ENCODE data around the gene ESAM.

The ESAM gene, protein sequence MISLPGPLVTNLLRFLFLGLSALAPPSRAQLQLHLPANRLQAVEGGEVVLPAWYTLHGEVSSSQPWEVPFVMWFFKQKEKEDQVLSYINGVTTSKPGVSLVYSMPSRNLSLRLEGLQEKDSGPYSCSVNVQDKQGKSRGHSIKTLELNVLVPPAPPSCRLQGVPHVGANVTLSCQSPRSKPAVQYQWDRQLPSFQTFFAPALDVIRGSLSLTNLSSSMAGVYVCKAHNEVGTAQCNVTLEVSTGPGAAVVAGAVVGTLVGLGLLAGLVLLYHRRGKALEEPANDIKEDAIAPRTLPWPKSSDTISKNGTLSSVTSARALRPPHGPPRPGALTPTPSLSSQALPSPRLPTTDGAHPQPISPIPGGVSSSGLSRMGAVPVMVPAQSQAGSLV

GRCh38 chr11:124762105-124762623 is at the start of gene ESAM:
TSS of gene ESAM (minus strand) at chr11:124762290. CDS start at chr11:124762154, 136 bp downstream.
- peak; percentile 74 for DNase-seq (ENCODE audit: low spot score)

DNA sequence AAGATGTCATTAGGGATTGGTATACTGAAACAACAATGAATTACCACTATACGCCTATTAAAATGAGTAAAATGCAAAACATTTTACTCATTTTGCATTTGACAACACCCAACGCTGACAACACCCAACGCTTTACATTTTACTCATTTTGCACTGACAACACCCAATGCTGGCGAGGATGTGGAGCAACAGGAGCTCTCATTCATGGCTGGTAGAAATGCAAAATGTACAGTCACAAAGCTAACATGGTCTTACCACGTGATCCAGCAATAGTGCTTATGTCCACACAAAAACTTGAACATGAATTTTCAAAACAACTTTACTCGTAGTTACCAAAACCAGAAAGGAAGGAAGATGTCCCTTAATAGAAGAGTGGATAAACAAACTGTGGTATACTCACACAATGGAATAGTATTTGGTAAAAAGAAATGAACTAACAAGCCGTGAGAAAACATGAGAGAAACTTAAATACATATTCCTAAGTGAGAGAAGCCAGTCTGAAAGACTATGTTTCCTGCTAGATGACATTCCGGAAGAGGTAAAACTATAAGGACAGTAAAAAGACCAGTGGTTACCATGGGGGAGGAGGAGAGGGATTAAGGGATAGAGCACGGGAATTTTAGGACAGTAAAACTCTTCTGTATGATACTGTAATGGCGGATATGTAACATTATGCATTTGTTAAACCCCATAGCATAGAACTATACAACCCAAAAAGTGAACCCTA is 49.5 kb upstream of the ESAM start:
- no peak for DNase-seq (ENCODE audit: low spot score)

- DNase-seq (ENCODE audit: low spot score) = no peak
Measured at GRCh38 chr11:124807660-124808270, 45.7 kb upstream of the ESAM start.

DNA sequence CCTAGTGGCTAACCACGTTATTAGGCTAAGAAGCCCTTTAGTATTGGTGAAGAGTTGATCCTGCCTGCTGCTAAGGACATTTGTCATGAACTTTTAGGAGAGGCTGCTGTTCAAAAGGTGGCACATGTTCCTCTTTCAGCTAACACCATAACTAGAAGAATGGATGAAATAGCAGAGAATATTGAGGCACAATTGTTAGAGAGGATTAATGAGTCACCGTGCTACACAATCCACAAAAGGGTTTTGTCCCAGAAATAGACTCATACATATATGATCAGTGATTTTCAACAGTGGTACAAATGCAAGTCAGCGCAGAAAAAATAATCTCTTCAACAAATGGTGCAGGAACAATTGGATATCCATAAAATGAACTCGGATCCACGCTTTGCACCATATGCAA is 45.1 kb upstream of the ESAM start:
- DNase-seq (ENCODE audit: low spot score) = no peak

- DNase-seq (ENCODE audit: low spot score) = no peak
Measured at GRCh38 chr11:124804884-124805283, 42.8 kb upstream of the ESAM start.

DNA sequence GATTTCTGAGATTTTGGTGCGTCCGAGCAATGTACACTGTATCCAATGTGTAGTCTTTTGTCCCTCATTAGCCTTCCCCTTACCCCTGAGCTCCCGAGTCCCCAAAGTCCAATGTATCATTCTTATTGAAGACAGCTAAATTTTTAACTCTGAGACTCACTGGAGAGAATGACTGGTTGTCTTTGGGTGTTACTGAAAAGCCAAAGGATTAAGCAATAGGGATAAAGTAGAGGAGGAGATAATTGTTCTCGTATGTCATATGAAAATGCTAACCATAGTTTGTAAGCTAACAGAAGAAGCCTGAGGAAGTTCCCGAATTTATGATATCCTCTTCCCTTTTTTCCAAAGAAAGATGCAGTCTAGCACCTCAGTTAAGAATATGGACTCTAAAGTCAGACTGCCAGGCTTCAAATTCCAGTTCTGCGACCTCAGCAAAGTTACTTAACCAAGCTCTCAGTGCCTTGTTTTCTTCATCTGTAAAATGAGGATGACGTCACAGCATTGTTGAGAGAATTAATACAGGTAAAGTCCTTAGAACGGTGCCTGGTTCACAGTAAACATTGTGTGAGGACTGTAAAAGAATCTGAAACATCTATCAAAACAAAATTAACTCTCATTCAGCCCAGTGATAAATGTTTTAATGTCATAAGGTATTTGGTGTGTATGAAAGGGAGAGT is 39.7 kb upstream of the ESAM start:
- DNase-seq (ENCODE audit: low spot score) = no peak

- DNase-seq (ENCODE audit: low spot score) = no peak
Measured at GRCh38 chr11:124801014-124801413, 38.9 kb upstream of the ESAM start.

DNA sequence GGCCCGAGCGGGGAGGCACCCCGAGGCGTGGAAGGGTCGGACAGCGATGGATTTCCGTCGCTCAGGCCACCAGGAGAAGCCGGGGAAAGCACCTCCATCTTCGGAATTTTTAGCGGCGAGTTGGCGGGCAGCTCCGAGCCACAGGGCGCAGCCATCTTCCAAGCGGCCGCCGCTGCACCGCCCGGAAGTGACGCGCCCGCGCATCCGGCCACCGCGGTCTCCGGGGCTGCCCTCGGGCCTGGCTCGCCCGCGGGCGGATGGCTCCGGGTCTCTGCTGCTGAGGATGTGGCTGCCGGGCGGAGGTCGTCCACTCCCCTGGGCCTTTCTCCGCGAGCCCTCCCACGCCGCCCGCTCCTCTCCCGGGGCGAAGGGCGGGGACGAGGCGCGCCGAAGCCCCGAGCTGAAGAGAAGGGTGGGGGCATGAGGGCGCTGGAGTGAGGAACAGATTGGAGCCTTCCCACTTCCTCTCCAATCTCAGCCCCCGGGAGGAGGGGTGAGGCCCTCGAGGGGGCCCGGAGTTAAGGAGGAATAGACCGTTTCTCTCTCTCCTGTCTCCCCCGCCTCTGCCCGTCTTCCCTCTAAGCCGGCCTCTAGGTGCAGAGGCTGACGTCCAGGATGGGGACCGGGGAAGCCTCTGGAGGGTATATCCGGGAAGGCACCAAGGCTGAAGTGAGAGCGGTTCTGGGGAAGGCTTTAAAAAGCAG is 38.3 kb upstream of the ESAM start, which contains the start of gene MSANTD2:
Gene MSANTD2 (minus strand): TSS at position 181 of the 704 bp plus-strand sequence. CDS start 26 bp downstream, at position 155.
- peak; percentile 80 for DNase-seq (ENCODE audit: low spot score)

- DNase-seq (ENCODE audit: low spot score) = peak; percentile 12
Measured at GRCh38 chr11:124799348-124800225, 37.5 kb upstream of the ESAM start.

- peak; percentile 27 for DNase-seq (ENCODE audit: low spot score)
Measured at GRCh38 chr11:124798991-124799347, 36.9 kb upstream of the ESAM start.

GRCh38 chr11:124796312-124796711 is 34.2 kb upstream of the ESAM start:
- no peak for DNase-seq (ENCODE audit: low spot score)

- DNase-seq (ENCODE audit: low spot score) = peak; percentile 56
Measured at GRCh38 chr11:124793466-124794278, 31.6 kb upstream of the ESAM start.

- no peak for DNase-seq (ENCODE audit: low spot score)
Measured at GRCh38 chr11:124791626-124792341, 29.7 kb upstream of the ESAM start.

DNA sequence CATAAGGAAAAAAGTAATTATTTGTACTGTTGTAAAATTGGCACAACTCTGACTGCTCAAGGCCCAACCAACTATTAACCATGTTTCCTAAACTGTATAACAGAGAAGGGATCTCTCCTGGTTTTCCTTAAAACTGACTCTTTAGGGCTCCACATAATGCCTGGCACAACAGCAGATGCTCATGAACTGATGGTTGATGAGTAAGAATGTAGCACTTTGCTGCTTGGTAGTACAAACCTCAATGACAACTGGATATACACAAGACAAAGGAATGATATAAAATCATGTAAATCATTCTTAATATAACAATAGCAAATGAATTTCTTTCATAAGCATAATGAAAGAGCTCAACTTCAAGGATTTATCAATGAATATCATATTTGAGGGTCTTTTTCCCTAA is 26.4 kb upstream of the ESAM start:
- DNase-seq (ENCODE audit: low spot score) = no peak

GRCh38 chr11:124784051-124784450 is 22.0 kb upstream of the ESAM start:
- no peak for DNase-seq (ENCODE audit: low spot score)

GRCh38 chr11:124783002-124783401 is 20.9 kb upstream of the ESAM start:
- no peak for DNase-seq (ENCODE audit: low spot score)

DNA sequence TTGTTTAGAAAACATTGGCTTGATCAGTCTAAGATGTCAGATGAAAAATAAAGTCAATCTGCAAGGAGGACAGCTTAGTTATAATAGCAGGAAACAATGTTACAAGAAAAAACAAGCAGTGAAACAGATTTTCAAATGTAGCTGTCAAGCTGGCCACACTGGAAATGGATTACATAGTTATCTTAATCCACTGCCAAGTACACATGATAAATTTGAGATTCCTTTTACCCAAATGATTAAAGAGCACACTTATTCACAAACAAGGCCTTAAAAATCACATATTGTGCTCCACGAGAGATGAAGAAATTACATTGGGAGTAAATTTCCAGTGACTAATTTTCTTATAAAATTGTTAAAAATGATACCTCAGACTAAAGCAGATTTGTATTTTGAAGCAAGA is 17.5 kb upstream of the ESAM start:
- no peak for DNase-seq (ENCODE audit: low spot score)

DNA sequence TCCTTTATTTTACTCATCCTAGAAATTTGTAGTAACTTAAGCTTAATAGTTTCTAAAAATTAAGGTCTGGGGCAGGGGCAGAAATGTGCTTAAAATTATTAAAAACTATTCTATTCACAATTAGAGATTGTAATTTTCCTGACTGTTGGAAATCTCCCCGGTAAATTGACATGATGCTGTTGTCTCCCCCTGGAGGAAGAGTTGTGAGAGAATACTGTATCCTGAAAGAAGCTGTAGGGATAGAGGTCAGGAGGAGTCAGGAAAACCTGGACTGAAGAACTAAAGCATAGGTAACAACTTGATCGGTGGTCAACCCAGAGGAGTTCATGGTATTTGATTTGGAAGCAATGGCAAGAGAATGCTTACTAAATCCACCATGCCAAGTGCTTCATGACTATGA is 16.2 kb upstream of the ESAM start:
- DNase-seq (ENCODE audit: low spot score) = no peak

Measured in LoVo (cell line).